Left ventricle myocardium inferior (tissue), 1 donor: ENCODE data around the gene BRAT1. TPM values are rescaled to one million over a fixed set of nuclear protein-coding genes. Genes with fewer than 3 reads are reported as not detected.
A peak's percentile ranks its signal among the peaks of the same experiment; 100 is the strongest.

Experiments
- DNase-seq: peaks from one replicate; pipeline ENCODE4 v3.0.0-alpha.2; 2020
- H3K27ac ChIP-seq: fragments of 200-600 bp; replicated peaks from 2 replicates; pipeline ENCODE4 v1.8.0; 2021
- H3K27me3 ChIP-seq: fragments of 200-600 bp; 2 replicates; pipeline ENCODE4 v1.8.0; 2021; ENCODE audit warnings: low read depth
- H3K36me3 ChIP-seq: fragments of 200-600 bp; 2 replicates; pipeline ENCODE4 v1.8.0; 2021
- H3K4me1 ChIP-seq: fragments of 200-600 bp; 2 replicates; pipeline ENCODE4 v1.8.0; 2021
- H3K4me3 ChIP-seq: fragments of 200-600 bp; 2 replicates; pipeline ENCODE4 v1.8.0; 2021; ENCODE audit warnings: mild to moderate bottlenecking, moderate library complexity
- H3K9me3 ChIP-seq: fragments of 200-600 bp; replicated peaks from 2 replicates; pipeline ENCODE4 v1.8.0; 2021
- CTCF ChIP-seq: fragments of 200-600 bp; IDR thresholded peaks from 2 replicates; pipeline ENCODE4 v1.8.0; 2021; ENCODE audit warnings: antibody characterized with exemption, mild to moderate bottlenecking, borderline replicate concordance
- intact Hi-C: fragments of 100-400 bp; cut with micrococcal nuclease; formaldehyde crosslinking; loops from one replicate; pipeline ENCODE4 v1.11.0; 2022
- total RNA-seq: library from RNA; stranded (reverse); fragmentation: NEBNext Ultra II Directional; extraction: Animal tissue kit (Norgen Biotek cat#: 25700); gene quantifications from one replicate; pipeline ENCODE4 v1.2.1, GENCODE V29; 2021
- donor health status: DM: no; HTN: yes; CAD: no; lungs with severe emphysema.

BRAT1 gene
- total RNA-seq, 1 donor from 2014 or later = 13.7 TPM

- Histone ChIP-seq H3K4me1 (peaks cover 46% of the 10 kb centered on the region), H3K4me3 (no peak overlapping the region), H3K27me3 (no peaks in the 10 kb centered on the region), H3K27ac (no peak overlapping the region), H3K36me3 (no peaks in the 10 kb centered on the region), H3K9me3 (no peaks in the 10 kb centered on the region)
- DNase-seq = no peak
- intact Hi-C loops = no loop called here
- no peak for TF ChIP-seq CTCF
Measured at GRCh38 chr7:2514473-2515423, 40.6 kb downstream of the BRAT1 start.

GRCh38 chr7:2513702-2514101, 41.6 kb downstream of the BRAT1 start:
- no peak for TF ChIP-seq CTCF
- Histone ChIP-seq H3K4me3 (no peak overlapping the region), H3K4me1 (peaks cover 50% of the 10 kb centered on the region), H3K27me3 (no peaks in the 10 kb centered on the region), H3K36me3 (no peaks in the 10 kb centered on the region), H3K9me3 (no peaks in the 10 kb centered on the region), H3K27ac (no peak overlapping the region)
- intact Hi-C loops = no loop called here
- no peak for DNase-seq

- Histone ChIP-seq H3K9me3 (no peaks in the 10 kb centered on the region), H3K27ac (no peak overlapping the region), H3K36me3 (no peaks in the 10 kb centered on the region), H3K27me3 (no peaks in the 10 kb centered on the region), H3K4me3 (no peak overlapping the region), H3K4me1 (peaks cover 52% of the 10 kb centered on the region)
- TF ChIP-seq CTCF = no peak
- intact Hi-C loops = no loop called here
- no peak for DNase-seq
Measured at GRCh38 chr7:2512713-2513112, 42.6 kb downstream of the BRAT1 start.

GRCh38 chr7:2512179-2512661, 43.1 kb downstream of the BRAT1 start:
- TF ChIP-seq CTCF = no peak
- intact Hi-C loops = no loop called here
- DNase-seq = peak; percentile 54
- H3K36me3 ChIP-seq = no peaks in the 10 kb centered on the region
- no peaks in the 10 kb centered on the region for H3K9me3 ChIP-seq
- no peaks in the 10 kb centered on the region for H3K27me3 ChIP-seq
- no peak overlapping the region for H3K4me3 ChIP-seq
- peaks cover 57% of the 10 kb centered on the region for H3K4me1 ChIP-seq
- H3K27ac ChIP-seq = peak overlapping the region; percentile 42

- H3K36me3 ChIP-seq = no peaks in the 10 kb centered on the region
- intact Hi-C loops = no loop called here
- no peak for TF ChIP-seq CTCF
- H3K4me1 ChIP-seq = peaks cover 58% of the 10 kb centered on the region
- H3K27ac ChIP-seq = peak overlapping the region; percentile 42
- no peak for DNase-seq
- no peaks in the 10 kb centered on the region for H3K27me3 ChIP-seq
- no peaks in the 10 kb centered on the region for H3K9me3 ChIP-seq
- no peak overlapping the region for H3K4me3 ChIP-seq
Measured at GRCh38 chr7:2511769-2512168, 43.6 kb downstream of the BRAT1 start.
